Tibial nerve (tissue), 4 donors: Measurements from ENCODE around the gene FLVCR2. TPM values are rescaled to one million over a fixed set of nuclear protein-coding genes. Genes with fewer than 3 reads are reported as not detected.

Experiments used
- DNase-seq, 2 donors: peaks; one replicate each; pipeline ENCODE4 v3.0.0-alpha.2; 2019; ENCODE audit warnings: low spot score in 2 of 2
- H3K27ac ChIP-seq, 4 donors: fragments of 200-600 bp; sonication (generic) in 3 of 4; one replicate each; pipeline ENCODE4 v1.5.1; 2017 to 2019; ENCODE audit warnings: mild to moderate bottlenecking in 1 of 4
- H3K27me3 ChIP-seq, 2 donors: fragments of 200-600 bp; sonication (generic) in 1 of 2; one replicate each; pipeline versions ENCODE4 v1.5.1 to v1.6.0; 2017 to 2019
- H3K36me3 ChIP-seq, 3 donors: fragments of 200-600 bp; sonication (generic); one replicate each; pipeline ENCODE4 v1.5.1; 2018 to 2019
- H3K4me1 ChIP-seq, 4 donors: fragments of 200-600 bp; sonication (generic) in 3 of 4; one replicate each; pipeline ENCODE4 v1.5.1; 2017 to 2019
- H3K4me3 ChIP-seq, 4 donors: fragments of 200-600 bp; sonication (generic) in 3 of 4; one replicate each; pipeline ENCODE4 v1.5.1; 2017 to 2019; ENCODE audit warnings: mild to moderate bottlenecking in 1 of 4, moderate library complexity in 1 of 4
- H3K9me3 ChIP-seq, 4 donors: fragments of 200-600 bp; sonication (generic) in 3 of 4; one replicate each; pipeline ENCODE4 v1.5.1; 2017 to 2019
- CTCF ChIP-seq, 5 experiments: fragments of 200-600 bp in 3 of 5; fragments of 450-650 bp in 2 of 5; sonication (generic) in 3 of 5; IDR thresholded peaks; one replicate each; pipeline ENCODE4 v1.5.1; 2016 to 2019; ENCODE audit warnings: antibody characterized with exemption in 5 of 5, mild to moderate bottlenecking in 3 of 5, moderate library complexity in 2 of 5
- EP300 ChIP-seq, 2 donors: sonication (generic); formaldehyde crosslinking; IDR thresholded peaks; one replicate each; pipeline ENCODE4 v1.6.1; 2017; ENCODE audit warnings: antibody characterized with exemption in 2 of 2, mild to moderate bottlenecking in 1 of 2
- POLR2A ChIP-seq, 2 donors: fragments of 450-650 bp; IDR thresholded peaks; one replicate each; pipeline ENCODE4 v1.6.1; 2017; ENCODE audit warnings: antibody characterized with exemption in 2 of 2, mild to moderate bottlenecking in 2 of 2, moderate library complexity in 2 of 2
- WGBS, 2 donors: methylation state at CpG; one replicate each; pipeline ENCODE4 v1.1.5; 2018; 5-methylcytosine and 5-hydroxymethylcytosine counted together
- total RNA-seq, 4 donors: library from RNA; depleted of rRNA; stranded (reverse); fragments of >200 nt; gene quantifications; one replicate each; pipeline ENCODE4 v1.1.0, GENCODE V29; 2016

FLVCR2 gene
- total RNA-seq, 4 donors from 2014 or later = 65.9 to 86.1 (median 74.4) TPM

DNA sequence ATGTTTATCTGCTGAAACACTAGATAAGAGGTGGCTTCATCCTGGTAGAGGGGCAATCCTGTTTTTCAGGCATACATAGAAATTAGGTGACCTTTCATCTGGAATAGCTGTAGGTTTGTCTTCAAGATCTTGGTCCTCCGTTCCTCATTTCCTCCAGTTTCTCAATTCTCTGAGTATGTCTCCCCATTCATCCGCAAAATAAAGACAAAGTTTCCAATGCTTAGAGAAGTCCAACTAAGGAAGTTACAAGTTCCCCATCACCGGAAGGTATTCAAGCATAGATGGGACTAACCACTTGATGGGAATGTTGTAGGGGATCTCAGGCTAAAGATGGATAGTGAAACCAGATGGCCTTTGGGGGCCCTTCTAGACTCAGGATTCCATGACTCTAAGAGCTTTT, 48.0 kb downstream of the FLVCR2 start:
- TF ChIP-seq CTCF (IDR thresholded peaks at IDR 0.05) = no peak
- peak overlapping the region; percentile 2 to 89 (median 64) for H3K27ac ChIP-seq
- H3K27me3 ChIP-seq = no peaks in the 10 kb centered on the region
- H3K36me3 ChIP-seq = no peaks in the 10 kb centered on the region
- H3K9me3 ChIP-seq = no peaks in the 10 kb centered on the region
- WGBS, 2 donors = 89 to 94% methylated on average over 3 of the region's 3 CpGs
- DNase-seq = no peak
- peaks cover 0 to 61% (median 30%) of the 10 kb centered on the region in 4 donors for H3K4me1 ChIP-seq
- H3K4me3 ChIP-seq = no peak overlapping the region

DNA sequence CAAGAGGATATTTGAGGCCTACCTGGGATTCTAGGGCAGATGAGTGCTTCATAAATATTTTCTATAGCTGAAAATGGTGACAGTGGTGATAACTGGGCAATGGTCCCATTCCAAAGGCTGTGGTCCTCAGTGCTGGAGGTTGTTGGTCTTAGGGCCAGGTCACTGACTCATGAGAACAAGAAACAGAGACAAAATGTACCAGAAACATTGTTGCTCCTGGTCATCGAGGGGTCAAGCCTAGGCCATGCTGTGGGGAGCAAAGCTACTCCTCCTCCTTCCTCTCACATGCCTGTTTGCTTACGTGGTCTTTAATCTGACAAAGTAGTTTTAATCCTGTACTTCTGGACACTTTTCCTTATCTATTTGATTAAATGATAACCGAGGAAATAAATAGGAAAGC, 48.4 kb downstream of the FLVCR2 start:
- H3K4me3 ChIP-seq = no peak overlapping the region
- no peaks in the 10 kb centered on the region for H3K9me3 ChIP-seq
- H3K27me3 ChIP-seq = no peaks in the 10 kb centered on the region
- no peak for DNase-seq
- no peaks in the 10 kb centered on the region for H3K36me3 ChIP-seq
- TF ChIP-seq POLR2A (IDR thresholded peaks at IDR 0.05) (no peak), EP300 (IDR thresholded peaks at IDR 0.05) (peak in 1 of 2 donors; percentile 83), CTCF (IDR thresholded peaks at IDR 0.05) (no peak)
- WGBS, 2 donors = 36 to 51% methylated on average over 3 of the region's 3 CpGs
- H3K4me1 ChIP-seq = peaks cover 0 to 65% (median 30%) of the 10 kb centered on the region in 4 donors
- peak overlapping the region; percentile 2 to 89 (median 64) for H3K27ac ChIP-seq

- Histone ChIP-seq H3K4me1 (peaks cover 0 to 70% (median 28%) of the 10 kb centered on the region in 4 donors), H3K36me3 (peaks cover 0 to 4% (median 0%) of the 10 kb centered on the region in 3 donors), H3K4me3 (no peak overlapping the region), H3K27me3 (no peaks in the 10 kb centered on the region), H3K9me3 (no peaks in the 10 kb centered on the region), H3K27ac (peak overlapping the region; percentile 2 to 89 (median 64))
- 55% methylated on average over 4 of the region's 4 CpGs for WGBS, 2 donors
- TF ChIP-seq CTCF (IDR thresholded peaks at IDR 0.05) = no peak
- DNase-seq = no peak
These were observed 49.0 kb downstream of the FLVCR2 start for GRCh38 chr14:75627406-75627805.

DNA sequence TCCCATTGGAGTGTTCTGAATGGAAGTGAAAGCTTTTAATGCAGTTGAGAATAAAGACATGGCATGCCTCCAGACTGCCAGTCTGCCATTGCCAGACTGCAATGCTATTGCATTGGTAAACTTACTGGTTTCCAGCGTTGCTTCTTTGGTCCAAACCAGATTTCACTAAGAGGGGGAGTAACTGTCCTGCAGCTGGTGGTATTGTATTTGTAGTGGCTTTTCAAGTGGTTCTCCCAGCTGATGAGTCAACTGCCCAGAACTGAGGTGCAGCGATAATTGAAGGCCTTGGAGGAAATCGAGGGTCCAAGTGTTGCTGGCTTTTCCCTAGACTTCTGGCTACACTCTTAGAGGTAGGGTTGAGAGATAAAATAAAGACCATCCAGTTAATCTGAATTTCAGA, 50.4 kb downstream of the FLVCR2 start:
- 92 to 96% methylated on average over 3 of the region's 3 CpGs for WGBS, 2 donors
- H3K9me3 ChIP-seq = no peaks in the 10 kb centered on the region
- peaks cover 0 to 13% (median 0%) of the 10 kb centered on the region in 3 donors for H3K36me3 ChIP-seq
- H3K4me1 ChIP-seq = peaks cover 0 to 69% (median 23%) of the 10 kb centered on the region in 4 donors
- no peak for TF ChIP-seq POLR2A (IDR thresholded peaks at IDR 0.05)
- no peak for TF ChIP-seq CTCF (IDR thresholded peaks at IDR 0.05)
- TF ChIP-seq EP300 (IDR thresholded peaks at IDR 0.05) = no peak
- H3K27me3 ChIP-seq = no peaks in the 10 kb centered on the region
- peak overlapping the region in 2 of 4 donors; percentile 77 to 89 for H3K27ac ChIP-seq
- no peak overlapping the region for H3K4me3 ChIP-seq
- DNase-seq = no peak

GRCh38 chr14:75630695-75631452, 52.5 kb downstream of the FLVCR2 start:
- no peak for DNase-seq
- H3K9me3 ChIP-seq = no peaks in the 10 kb centered on the region
- 74 to 79% methylated on average over 6 of the region's 6 CpGs for WGBS, 2 donors
- no peak overlapping the region for H3K4me3 ChIP-seq
- H3K27ac ChIP-seq = no peak overlapping the region
- H3K4me1 ChIP-seq = peaks cover 0 to 66% (median 21%) of the 10 kb centered on the region in 4 donors
- TF ChIP-seq POLR2A (IDR thresholded peaks at IDR 0.05) (no peak), CTCF (IDR thresholded peaks at IDR 0.05) (no peak), EP300 (IDR thresholded peaks at IDR 0.05) (no peak)
- H3K36me3 ChIP-seq = peaks cover 0 to 31% (median 0%) of the 10 kb centered on the region in 3 donors
- H3K27me3 ChIP-seq = no peaks in the 10 kb centered on the region
